HG03469 (cell line): ENCODE measurements around the gene FNIP2.
"Not testable (repeated sequence)": the region's sequence is repeated elsewhere in the genome, so short reads cannot be mapped to it uniquely, and the experiment has no call there.

ENCODE experiments used
- ATAC-seq: cut with Tn5 transposase; IDR thresholded peaks from one replicate; pipeline ENCODE4 v1.9.1; 2021; ENCODE audit warnings: mild to moderate bottlenecking, moderate library complexity, moderate number of reproducible peaks; ENCODE audit not compliant: unreplicated experiment

The FNIP2 gene

GRCh38 chr4:158903079-158903456 lies 134.2 kb downstream of the FNIP2 start:
- ATAC-seq = no peak

- ATAC-seq = no peak
Observed at GRCh38 chr4:158903472-158904043, 134.7 kb downstream of the FNIP2 start.

- no peak for ATAC-seq
Observed at GRCh38 chr4:158904815-158905214, 136.0 kb downstream of the FNIP2 start.

GRCh38 chr4:158906073-158906472 lies 137.2 kb downstream of the FNIP2 start:
- peak; percentile 69 for ATAC-seq

GRCh38 chr4:158912390-158912789 lies 143.6 kb downstream of the FNIP2 start:
- ATAC-seq = no peak

GRCh38 chr4:158912806-158913205 lies 144.0 kb downstream of the FNIP2 start:
- no peak for ATAC-seq

GRCh38 chr4:158913766-158914165 lies 144.9 kb downstream of the FNIP2 start:
- no peak for ATAC-seq

GRCh38 chr4:158914218-158914617 lies 145.4 kb downstream of the FNIP2 start:
- ATAC-seq = no peak

GRCh38 chr4:158915683-158916241 lies 146.9 kb downstream of the FNIP2 start:
- ATAC-seq = no peak

GRCh38 chr4:158920452-158920996 lies 151.7 kb downstream of the FNIP2 start:
- ATAC-seq = not testable (repeated sequence)

GRCh38 chr4:158927774-158928173 lies 158.9 kb downstream of the FNIP2 start:
- not testable (repeated sequence) for ATAC-seq

GRCh38 chr4:158929939-158930638 lies 161.3 kb downstream of the FNIP2 start:
- no peak for ATAC-seq

GRCh38 chr4:158930639-158930972 lies 161.8 kb downstream of the FNIP2 start:
- ATAC-seq = no peak

- ATAC-seq = no peak
Observed at GRCh38 chr4:158933236-158933635, 164.4 kb downstream of the FNIP2 start.

- ATAC-seq = no peak
Observed at GRCh38 chr4:158934996-158935669, 166.3 kb downstream of the FNIP2 start.

- no peak for ATAC-seq
Observed at GRCh38 chr4:158936238-158936637, 167.4 kb downstream of the FNIP2 start.

- no peak for ATAC-seq
Observed at GRCh38 chr4:158938220-158939044, 169.6 kb downstream of the FNIP2 start.

- no peak for ATAC-seq
Observed at GRCh38 chr4:158940271-158940670, 171.4 kb downstream of the FNIP2 start.

GRCh38 chr4:158941321-158941720 lies 172.5 kb downstream of the FNIP2 start:
- ATAC-seq = no peak

- ATAC-seq = no peak
Observed at GRCh38 chr4:158941895-158942294, 173.1 kb downstream of the FNIP2 start.
